Osteoblast (primary cell): ENCODE data around the gene UBE2O. TPM values are rescaled to one million over a fixed set of nuclear protein-coding genes. Genes with fewer than 3 reads are reported as not detected.

Experiments
- DNase-seq: peaks from one replicate; pipeline ENCODE4 v3.0.0; 2011; ENCODE audit warnings: low spot score, mixed read lengths; ENCODE audit not compliant: insufficient read length; ENCODE audit errors: missing footprints
- H2AFZ ChIP-seq: 2 replicates; pipeline ENCODE4 v1.6.0; 2011; ENCODE audit warnings: mild to moderate bottlenecking, low read length
- H3K27ac ChIP-seq: 2 replicates; pipeline ENCODE4 v1.5.1; 2011; ENCODE audit warnings: mild to moderate bottlenecking, low read depth, low read length, moderate library complexity
- H3K27me3 ChIP-seq: 2 replicates; pipeline ENCODE4 v1.6.0; 2012; ENCODE audit warnings: mild to moderate bottlenecking, control low read depth, inconsistent platforms, low read length, moderate library complexity; ENCODE audit not compliant: insufficient read depth
- H3K36me3 ChIP-seq: 2 replicates; pipeline ENCODE4 v1.5.1; 2011; ENCODE audit warnings: mild to moderate bottlenecking, low read length, control low read depth, moderate library complexity; ENCODE audit not compliant: insufficient read depth
- H3K4me1 ChIP-seq: 2 replicates; pipeline ENCODE4 v1.5.1; 2011; ENCODE audit warnings: mild to moderate bottlenecking, low read length, control low read depth, moderate library complexity; ENCODE audit not compliant: insufficient read depth
- H3K4me2 ChIP-seq: 2 replicates; pipeline ENCODE4 v1.6.0; 2011; ENCODE audit warnings: mild to moderate bottlenecking, low read length; ENCODE audit not compliant: insufficient read depth
- H3K4me3 ChIP-seq: fragments of 200-600 bp; sonication (generic); 3 replicates; pipeline ENCODE4 v1.5.1; 2012; ENCODE audit warnings: mild to moderate bottlenecking, low read length, inconsistent platforms; ENCODE audit not compliant: insufficient read depth
- H3K79me2 ChIP-seq: 2 replicates; pipeline ENCODE4 v1.6.0; 2012; ENCODE audit warnings: mild to moderate bottlenecking, low read length, control low read depth, inconsistent platforms; ENCODE audit not compliant: insufficient read depth
- H3K9me3 ChIP-seq: 2 replicates; pipeline ENCODE4 v1.5.1; 2011; ENCODE audit warnings: low read depth, low read length, control low read depth
- H4K20me1 ChIP-seq: 2 replicates; pipeline ENCODE4 v1.6.0; 2012; ENCODE audit warnings: mild to moderate bottlenecking, low read length, control low read depth; ENCODE audit not compliant: insufficient read depth
- total RNA-seq: library from RNA; depleted of rRNA; stranded (reverse); fragments of >200 nt; gene quantifications from 2 replicates; pipeline ENCODE4 v1.2.3, GENCODE V29; 2012
- TF ChIP-seq, protein P1 (sequence below): IDR thresholded peaks from 2 replicates; pipeline ENCODE4 v1.5.1; 2011; ENCODE audit warnings: mild to moderate bottlenecking, low read depth, low read length, moderate library complexity; ENCODE audit errors: extremely low read depth

Gene UBE2O
- total RNA-seq, 1 donor = 19.5 TPM

DNA sequence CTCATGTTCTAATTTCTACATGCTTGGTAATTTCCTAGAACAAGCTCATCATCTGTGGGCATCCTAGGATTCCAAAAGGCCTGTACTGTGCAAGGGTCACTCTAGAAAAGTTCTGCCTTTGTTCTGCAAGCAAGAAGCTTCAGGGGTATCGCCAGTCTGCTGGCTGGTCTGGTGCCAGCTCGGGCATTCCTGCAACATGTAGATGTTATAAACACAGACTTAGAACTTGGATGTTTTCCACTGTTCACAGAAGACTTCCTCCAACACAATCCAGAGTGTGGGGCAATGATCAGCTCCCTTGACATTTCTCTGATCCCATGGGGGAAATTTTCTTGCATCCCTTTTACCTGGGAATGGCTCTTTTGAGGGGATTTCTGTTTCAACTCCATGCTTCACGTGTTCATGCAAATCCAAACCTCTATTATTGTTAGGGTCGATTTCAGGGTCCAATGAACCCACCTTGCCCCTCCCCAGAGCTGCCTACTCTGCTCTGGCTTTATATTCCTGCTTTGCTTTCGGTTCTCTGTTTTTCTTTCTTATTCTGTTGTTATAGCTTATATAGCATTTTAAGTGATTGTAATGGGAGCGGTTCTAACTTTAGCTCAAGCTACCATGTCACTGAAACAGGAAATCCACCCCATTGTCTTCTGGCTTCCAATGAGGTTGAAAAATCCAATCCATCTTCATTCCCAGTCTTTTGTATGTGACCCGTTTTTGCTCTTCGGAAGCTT is 25.3 kb downstream of the UBE2O start:
- Histone ChIP-seq H4K20me1 (peaks cover 39% of the 10 kb centered on the region), H3K9me3 (no peaks in the 10 kb centered on the region), H2AFZ (no peak overlapping the region), H3K4me3 (no peak overlapping the region), H3K27me3 (no peaks in the 10 kb centered on the region), H3K36me3 (no peaks in the 10 kb centered on the region), H3K4me1 (peaks cover 10% of the 10 kb centered on the region), H3K27ac (no peak overlapping the region), H3K79me2 (peaks cover 54% of the 10 kb centered on the region), H3K4me2 (peak overlapping the region; percentile 8)
- DNase-seq = no peak
- TF ChIP-seq, protein P1, sequence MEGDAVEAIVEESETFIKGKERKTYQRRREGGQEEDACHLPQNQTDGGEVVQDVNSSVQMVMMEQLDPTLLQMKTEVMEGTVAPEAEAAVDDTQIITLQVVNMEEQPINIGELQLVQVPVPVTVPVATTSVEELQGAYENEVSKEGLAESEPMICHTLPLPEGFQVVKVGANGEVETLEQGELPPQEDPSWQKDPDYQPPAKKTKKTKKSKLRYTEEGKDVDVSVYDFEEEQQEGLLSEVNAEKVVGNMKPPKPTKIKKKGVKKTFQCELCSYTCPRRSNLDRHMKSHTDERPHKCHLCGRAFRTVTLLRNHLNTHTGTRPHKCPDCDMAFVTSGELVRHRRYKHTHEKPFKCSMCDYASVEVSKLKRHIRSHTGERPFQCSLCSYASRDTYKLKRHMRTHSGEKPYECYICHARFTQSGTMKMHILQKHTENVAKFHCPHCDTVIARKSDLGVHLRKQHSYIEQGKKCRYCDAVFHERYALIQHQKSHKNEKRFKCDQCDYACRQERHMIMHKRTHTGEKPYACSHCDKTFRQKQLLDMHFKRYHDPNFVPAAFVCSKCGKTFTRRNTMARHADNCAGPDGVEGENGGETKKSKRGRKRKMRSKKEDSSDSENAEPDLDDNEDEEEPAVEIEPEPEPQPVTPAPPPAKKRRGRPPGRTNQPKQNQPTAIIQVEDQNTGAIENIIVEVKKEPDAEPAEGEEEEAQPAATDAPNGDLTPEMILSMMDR = no peak

DNA sequence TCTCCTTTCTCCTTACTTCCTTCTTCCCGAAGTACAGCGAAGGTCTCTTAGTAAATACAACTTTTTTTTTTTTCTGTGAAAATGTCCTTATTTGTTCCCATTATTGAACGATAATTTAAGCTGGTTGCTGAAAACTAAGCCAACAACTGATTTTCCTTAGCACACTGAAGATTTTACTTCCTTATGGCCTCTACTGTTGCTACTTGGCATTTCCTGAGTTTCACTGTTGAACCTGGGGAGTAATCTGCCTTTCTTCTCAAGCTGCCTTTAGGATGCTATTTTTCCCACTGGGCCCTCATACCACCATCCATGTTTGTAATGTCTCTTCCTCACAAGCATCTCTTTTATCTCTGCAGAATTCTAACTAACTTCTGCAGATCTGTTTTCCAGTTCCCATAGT is 26.1 kb downstream of the UBE2O start:
- Histone ChIP-seq H3K27ac (no peak overlapping the region), H2AFZ (no peak overlapping the region), H3K27me3 (no peaks in the 10 kb centered on the region), H3K4me2 (no peak overlapping the region), H3K36me3 (no peaks in the 10 kb centered on the region), H3K4me3 (no peak overlapping the region), H4K20me1 (peaks cover 39% of the 10 kb centered on the region), H3K4me1 (peaks cover 10% of the 10 kb centered on the region), H3K79me2 (peaks cover 54% of the 10 kb centered on the region), H3K9me3 (no peaks in the 10 kb centered on the region)
- TF ChIP-seq, protein P1 = no peak
- DNase-seq = no peak

DNA sequence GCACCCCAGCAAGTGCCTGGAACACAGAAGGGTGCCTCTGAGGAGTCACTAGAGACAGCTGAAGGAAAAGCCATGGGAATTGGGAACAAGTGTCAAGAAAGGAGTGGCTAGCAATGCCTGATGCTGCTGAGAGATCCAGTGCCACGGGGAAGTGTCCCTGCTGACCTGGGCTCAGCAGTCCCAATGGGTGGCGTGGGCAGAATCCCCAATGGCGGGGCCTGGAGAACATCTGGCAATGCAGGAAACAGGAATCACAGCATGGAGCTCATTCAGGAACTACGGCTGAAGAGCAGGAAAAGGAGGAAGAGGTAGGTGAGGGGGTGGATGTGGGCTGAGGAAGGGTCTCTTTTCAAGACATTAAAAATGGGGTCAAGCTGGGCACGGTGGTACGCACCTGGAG is 30.1 kb downstream of the UBE2O start:
- H3K9me3 ChIP-seq = no peaks in the 10 kb centered on the region
- no peak overlapping the region for H3K4me3 ChIP-seq
- H4K20me1 ChIP-seq = peaks cover 40% of the 10 kb centered on the region
- no peaks in the 10 kb centered on the region for H3K36me3 ChIP-seq
- H3K4me2 ChIP-seq = no peak overlapping the region
- H3K79me2 ChIP-seq = peaks cover 59% of the 10 kb centered on the region
- H3K27me3 ChIP-seq = no peaks in the 10 kb centered on the region
- TF ChIP-seq, protein P1 = no peak
- no peak overlapping the region for H2AFZ ChIP-seq
- peaks cover 12% of the 10 kb centered on the region for H3K4me1 ChIP-seq
- no peak for DNase-seq
- H3K27ac ChIP-seq = no peak overlapping the region

DNA sequence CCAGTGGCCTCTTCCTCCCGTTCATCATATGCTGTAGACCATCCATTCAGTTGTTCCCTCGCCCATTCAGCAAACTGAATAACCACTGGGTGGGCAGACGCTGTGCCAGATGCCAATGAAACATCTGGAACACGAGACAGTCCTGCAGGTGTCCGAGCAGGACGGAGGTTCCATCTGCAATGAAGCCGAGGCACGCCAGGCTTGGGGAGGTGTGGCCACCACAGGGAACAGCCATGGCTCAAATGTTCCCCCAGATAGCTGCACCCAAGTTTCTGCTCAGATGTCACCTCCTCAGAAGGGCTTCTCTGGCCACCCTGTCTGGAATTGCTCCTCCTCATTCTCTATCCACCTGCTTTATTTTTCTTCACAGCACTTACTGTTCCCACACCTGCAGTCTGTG is 30.5 kb downstream of the UBE2O start:
- Histone ChIP-seq H3K27ac (no peak overlapping the region), H4K20me1 (peaks cover 39% of the 10 kb centered on the region), H3K4me3 (no peak overlapping the region), H3K79me2 (peaks cover 62% of the 10 kb centered on the region), H3K27me3 (no peaks in the 10 kb centered on the region), H2AFZ (no peak overlapping the region), H3K9me3 (no peaks in the 10 kb centered on the region), H3K4me2 (no peak overlapping the region), H3K4me1 (peaks cover 7% of the 10 kb centered on the region), H3K36me3 (no peaks in the 10 kb centered on the region)
- DNase-seq = no peak
- TF ChIP-seq, protein P1 = no peak
